Middle frontal gyrus (tissue), 1 donor: Measurements from ENCODE around the gene PARVB.
A peak's percentile ranks its signal among the peaks of the same experiment; 100 is the strongest.

Experiments
- DNase-seq: peaks from one replicate; pipeline ENCODE4 v3.0.0-alpha.2; 2015; ENCODE audit warnings: low spot score; ENCODE audit errors: extremely low spot score

PARVB gene

DNA sequence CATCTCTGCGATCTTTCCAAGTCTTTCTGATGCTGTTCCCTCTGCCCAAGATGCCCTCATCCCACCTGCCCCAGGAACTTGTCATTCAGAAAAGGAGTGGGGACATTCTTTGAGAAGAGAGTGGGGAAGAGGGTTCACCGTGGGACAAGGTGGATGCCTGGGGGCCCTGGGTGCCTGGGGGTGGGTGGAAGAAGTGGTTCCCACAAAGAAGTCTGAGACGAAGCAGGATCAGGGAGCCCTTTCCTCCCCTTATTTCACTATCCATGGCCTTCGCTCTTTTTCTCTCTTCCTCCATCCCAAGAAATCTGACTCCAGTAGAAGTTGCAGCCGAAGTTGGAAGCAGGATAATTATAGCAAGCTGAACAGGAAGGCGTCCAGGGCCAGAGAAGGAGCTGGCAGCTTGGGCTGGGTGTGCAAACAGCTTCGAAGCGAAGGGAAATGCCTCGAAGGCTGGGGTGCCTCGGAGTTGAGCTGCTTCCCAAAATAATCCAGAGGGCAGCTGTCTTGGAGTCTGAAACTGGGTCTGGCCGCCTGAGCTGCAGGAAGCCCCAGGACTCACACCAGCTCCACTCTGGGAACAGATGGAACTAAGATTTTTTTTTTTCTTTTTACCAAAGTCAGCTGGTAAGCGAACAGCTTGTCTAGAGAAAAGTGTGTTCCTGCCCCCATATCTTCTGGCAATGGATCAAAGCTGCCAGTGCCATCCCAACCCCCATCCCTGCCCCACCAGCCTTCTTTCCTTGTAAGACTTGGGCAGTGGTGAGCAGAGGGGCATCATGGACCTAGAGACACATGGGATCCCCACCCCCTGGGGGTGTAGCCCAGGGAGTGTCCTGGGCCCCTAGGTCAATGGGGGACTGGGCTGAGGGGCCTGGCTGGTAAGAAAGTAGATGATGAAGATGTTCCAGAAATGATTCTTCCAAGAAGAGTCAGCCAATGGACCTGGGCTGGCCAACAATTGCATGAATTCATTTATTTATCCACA, 188.1 kb downstream of the PARVB start:
- DNase-seq = peak; percentile 25

DNA sequence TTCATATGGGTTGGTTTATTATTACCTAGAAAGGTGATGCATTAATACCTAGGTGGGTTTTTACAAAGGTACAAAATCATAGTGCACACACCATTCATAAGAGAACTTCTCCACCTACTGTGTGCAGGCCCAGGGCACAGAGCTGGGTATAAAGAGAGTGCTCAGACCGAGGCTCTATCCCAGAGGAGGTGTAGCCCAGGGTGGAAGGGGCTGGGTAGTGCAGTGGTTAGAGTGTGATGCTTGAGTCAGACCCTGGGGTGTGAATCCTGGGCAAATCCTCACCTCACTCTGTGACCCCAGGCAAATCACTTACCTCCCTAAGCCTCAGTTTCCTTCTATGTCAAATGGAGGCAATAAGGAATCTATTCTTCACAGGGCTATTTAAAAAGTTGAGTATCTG, 188.8 kb downstream of the PARVB start:
- DNase-seq = no peak

DNA sequence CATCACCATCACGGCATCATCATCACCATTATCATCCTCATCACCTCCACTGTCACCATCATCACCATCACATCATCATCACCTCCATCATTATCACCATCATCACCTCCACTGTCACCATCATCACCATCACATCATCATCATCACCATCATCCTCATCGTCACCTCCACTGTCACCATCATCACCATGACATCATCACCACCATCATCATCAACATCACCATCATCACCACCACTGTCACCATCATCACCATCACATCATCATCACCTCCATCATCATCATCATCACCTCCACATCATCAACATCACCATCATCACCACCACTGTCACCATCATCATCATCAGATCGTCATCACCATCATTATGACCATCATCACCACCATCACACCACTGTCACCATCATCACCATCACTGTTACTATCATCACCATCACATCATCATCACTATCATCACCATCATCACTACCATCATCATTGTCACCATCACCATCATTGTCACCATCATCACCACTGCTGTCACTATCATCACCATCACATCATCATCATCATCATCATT, 189.5 kb downstream of the PARVB start:
- no peak for DNase-seq

DNA sequence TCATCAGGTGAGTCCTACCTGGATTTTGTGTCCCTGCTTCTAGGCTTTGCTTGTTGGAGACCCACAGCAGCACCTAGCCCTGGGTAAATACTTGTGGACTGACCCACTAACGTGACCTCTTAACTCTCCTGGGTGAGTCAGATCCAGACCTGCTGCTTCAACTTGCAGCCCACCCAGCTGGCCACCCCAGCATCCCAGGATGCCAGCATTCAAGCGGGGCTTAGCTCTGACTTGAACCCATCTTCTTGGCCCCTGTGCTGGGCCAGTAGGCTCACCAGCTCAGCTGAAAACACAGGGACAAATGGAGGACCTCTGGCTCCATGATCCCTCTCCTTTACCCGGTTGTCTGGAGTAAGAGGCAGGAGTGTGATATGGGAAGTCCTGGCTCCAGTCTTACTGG, 190.1 kb downstream of the PARVB start:
- DNase-seq = no peak

GRCh38 chr22:44214764-44215163, 190.7 kb downstream of the PARVB start:
- no peak for DNase-seq

- DNase-seq = no peak
Measured at GRCh38 chr22:44215287-44215686, 191.2 kb downstream of the PARVB start.

DNA sequence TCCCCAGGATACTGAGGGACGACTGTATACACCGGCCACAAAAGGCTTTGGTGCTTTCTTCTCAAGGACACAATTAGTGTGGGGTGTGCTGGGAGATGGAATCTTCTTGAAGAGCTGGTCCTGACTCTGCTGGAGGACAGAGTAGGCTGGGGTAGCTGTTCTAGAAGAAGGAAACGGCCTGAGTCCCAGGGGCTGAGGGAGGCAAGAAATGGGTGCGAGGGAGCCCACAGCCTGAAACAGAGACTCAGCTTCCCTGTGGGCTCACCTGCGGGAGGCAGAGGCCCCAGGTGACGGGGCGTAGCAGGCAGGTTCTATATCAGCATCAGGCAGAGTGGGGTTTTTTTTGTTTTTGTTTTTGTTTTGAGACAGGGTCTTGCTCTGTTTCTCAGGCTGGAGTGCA, 193.2 kb downstream of the PARVB start:
- no peak for DNase-seq

DNA sequence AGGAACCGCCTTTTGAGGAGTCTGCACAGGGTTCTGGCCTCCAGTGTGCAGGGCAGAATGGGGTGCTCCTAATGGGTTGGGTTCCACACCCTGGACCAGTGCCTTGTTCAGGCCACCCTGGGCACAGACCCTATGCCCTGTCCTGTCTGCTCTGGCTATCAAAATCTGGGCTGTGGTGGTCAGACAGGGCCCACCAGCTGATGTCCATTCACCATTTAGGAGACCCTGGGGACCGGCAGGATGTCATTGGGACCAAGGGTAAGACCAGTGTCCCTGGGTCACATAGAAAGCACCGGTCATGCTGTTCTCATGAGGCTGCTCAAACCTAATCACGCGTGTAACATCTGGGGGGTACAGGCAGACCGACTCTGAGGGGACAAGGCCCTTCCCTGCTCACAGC, 194.0 kb downstream of the PARVB start:
- no peak for DNase-seq

GRCh38 chr22:44219101-44219870, 195.2 kb downstream of the PARVB start:
- no peak for DNase-seq

DNA sequence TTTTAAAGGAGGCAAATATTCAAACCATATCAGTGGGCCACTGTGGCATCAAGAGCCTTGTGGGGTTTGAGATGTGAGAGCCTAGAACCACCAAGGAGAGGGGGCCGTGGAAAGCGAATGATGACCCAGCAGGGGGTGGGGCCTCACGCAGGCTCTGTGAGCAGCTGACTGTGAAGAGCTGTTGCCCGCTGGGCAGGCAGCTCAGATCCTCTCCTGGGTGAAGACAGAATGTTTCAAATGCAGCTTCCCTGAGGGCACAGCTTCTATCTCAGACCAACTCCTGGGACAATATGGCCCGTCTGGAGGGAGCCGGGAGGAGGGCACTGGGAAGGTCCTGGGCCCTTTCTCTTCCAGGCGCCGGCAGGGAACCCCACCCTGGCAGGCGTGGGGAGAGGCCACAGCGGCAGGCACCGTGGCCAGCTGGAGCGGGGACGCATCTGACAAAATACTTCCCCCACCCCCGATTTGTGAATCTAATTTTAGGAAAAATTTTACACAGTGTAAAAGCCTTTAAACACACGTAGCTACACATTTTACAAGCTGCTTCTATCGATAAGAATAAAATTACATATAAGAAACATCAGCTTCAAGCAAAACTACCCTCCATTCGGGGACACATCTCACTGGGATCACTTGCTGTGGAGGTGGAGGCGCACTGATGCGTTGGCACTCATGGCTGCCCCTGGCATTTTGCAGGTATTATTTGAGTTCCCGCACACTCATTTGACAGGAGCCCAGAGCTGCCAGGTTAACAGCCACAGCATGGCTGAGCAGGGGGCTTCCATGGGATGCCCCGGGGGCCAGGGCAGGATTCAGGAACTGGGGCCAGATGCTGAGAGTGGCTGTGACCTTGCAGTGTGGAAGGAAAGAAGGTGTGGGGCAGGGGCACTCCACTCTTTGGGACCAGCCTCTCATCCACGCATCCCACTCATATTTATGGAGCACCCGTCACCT, 196.9 kb downstream of the PARVB start:
- DNase-seq = no peak

DNA sequence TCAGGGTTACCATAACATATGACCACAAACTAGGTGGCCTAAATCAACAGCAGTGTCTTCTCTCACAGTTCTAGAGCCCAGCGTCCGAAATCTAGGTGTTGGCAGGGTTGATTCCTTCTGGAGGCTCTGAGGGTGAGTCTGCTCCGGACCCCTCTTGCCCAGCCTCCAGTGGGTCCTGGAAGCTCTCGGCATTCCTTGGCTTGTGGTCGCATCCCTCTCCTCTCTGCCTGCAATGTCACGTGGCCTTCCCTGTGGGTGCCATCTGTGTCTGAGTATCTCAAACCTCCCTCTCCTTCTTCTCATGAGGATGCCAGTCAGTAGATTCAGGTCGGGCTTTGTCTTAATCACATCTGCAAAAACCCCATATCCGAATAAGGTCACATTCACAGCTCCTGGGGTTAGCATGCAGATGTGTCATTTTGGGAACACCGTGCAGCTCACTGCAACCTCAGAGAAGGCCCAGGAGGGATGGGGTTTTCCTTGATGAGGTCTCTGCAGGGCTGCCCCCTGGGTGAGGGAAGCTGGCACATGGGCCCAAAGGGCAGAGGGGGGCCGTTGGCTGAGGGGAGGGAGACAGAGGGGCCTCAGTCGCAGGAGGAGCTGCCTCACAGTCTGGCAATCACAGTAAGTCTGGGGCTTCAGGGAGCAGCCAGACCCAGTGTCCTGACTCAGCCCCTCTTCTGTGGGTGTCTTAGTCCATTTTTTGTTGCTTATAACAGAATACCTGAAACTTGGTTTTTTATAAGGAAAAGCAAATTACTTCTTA, 197.8 kb downstream of the PARVB start:
- DNase-seq = no peak
